Sigmoid colon (tissue), 7 donors: ENCODE data around the gene AIG1. TPM values are rescaled to one million over a fixed set of nuclear protein-coding genes. Genes with fewer than 3 reads are reported as not detected.

Experiments
- DNase-seq: peaks from one replicate; pipeline ENCODE4 v3.0.0-alpha.2; 2019
- H3K27ac ChIP-seq, 4 donors: fragments of 200-600 bp; sonication (generic); one replicate each; pipeline ENCODE4 v1.5.1; 2016 to 2019; ENCODE audit warnings: mild to moderate bottlenecking in 1 of 4
- H3K27me3 ChIP-seq, 3 donors: fragments of 200-600 bp; sonication (generic); one replicate each; pipeline ENCODE4 v1.5.1; 2019; ENCODE audit warnings: mild to moderate bottlenecking in 1 of 3
- H3K36me3 ChIP-seq, 4 donors: fragments of 200-600 bp; sonication (generic); one replicate each; pipeline ENCODE4 v1.5.1; 2016 to 2019
- H3K4me1 ChIP-seq, 4 donors: fragments of 200-600 bp; sonication (generic); one replicate each; pipeline ENCODE4 v1.5.1; 2017 to 2019
- H3K4me3 ChIP-seq, 4 donors: fragments of 200-600 bp; sonication (generic); one replicate each; pipeline ENCODE4 v1.5.1; 2017 to 2019; ENCODE audit warnings: mild to moderate bottlenecking in 2 of 4, moderate library complexity in 1 of 4
- H3K9me3 ChIP-seq, 4 donors: fragments of 200-600 bp in 3 of 4; sonication (generic) in 3 of 4; one replicate each; pipeline versions ENCODE4 v1.5.1 to v1.6.1; 2013 to 2019
- EP300 ChIP-seq, 4 donors: sonication (generic); formaldehyde crosslinking; IDR thresholded peaks; one replicate each; pipeline ENCODE4 v1.6.1; 2017; ENCODE audit warnings: antibody characterized with exemption in 4 of 4
- POLR2A ChIP-seq, 2 donors: fragments of 450-650 bp; IDR thresholded peaks; one replicate each; pipeline ENCODE4 v1.6.1; 2016; ENCODE audit warnings: antibody characterized with exemption in 2 of 2, mild to moderate bottlenecking in 2 of 2, moderate library complexity in 2 of 2
- POLR2AphosphoS5 ChIP-seq, 4 donors: sonication (generic); formaldehyde crosslinking; IDR thresholded peaks; one replicate each; pipeline ENCODE4 v1.6.1; 2017; ENCODE audit warnings: antibody characterized with exemption in 4 of 4
- WGBS, 2 donors: extraction: QIAGEN DNeasy Blood & Tissue Kit; methylation state at CpG; one replicate each; pipeline ENCODE4 v1.1.7; 2013; 5-methylcytosine and 5-hydroxymethylcytosine counted together
- intact Hi-C: fragments of 100-400 bp; cut with DNase I; formaldehyde crosslinking; loops from one replicate; pipeline ENCODE4 v1.15.1; 2023
- polyA plus RNA-seq, 3 donors: library from polyadenylated mRNA; stranded (reverse); fragments of 200-250 nt; gene quantifications; one replicate each; pipeline ENCODE4 v1.2.3, GENCODE V29; 2013
- total RNA-seq, 4 donors: library from RNA; depleted of rRNA; stranded (reverse); fragments of >200 nt; gene quantifications; one replicate each; pipeline ENCODE4 v1.1.0, GENCODE V29; 2016
- TF ChIP-seq, protein P1 (sequence below), 4 experiments: fragments of 450-650 bp in 3 of 4; fragments of 200-600 bp in 1 of 4; IDR thresholded peaks; one replicate each; pipeline ENCODE4 v1.5.1; 2016 to 2019; ENCODE audit warnings: antibody characterized with exemption in 4 of 4, mild to moderate bottlenecking in 3 of 4, moderate library complexity in 2 of 4
- donor health status: healthy with polysubstance abuse.
- donor health status: Bipolar disorder and iron deficiency.
- donor health status: healthy.

Gene AIG1
- total and polyA plus RNA-seq, 7 donors = 10.9 to 30.7 (median 20.6) TPM

DNA sequence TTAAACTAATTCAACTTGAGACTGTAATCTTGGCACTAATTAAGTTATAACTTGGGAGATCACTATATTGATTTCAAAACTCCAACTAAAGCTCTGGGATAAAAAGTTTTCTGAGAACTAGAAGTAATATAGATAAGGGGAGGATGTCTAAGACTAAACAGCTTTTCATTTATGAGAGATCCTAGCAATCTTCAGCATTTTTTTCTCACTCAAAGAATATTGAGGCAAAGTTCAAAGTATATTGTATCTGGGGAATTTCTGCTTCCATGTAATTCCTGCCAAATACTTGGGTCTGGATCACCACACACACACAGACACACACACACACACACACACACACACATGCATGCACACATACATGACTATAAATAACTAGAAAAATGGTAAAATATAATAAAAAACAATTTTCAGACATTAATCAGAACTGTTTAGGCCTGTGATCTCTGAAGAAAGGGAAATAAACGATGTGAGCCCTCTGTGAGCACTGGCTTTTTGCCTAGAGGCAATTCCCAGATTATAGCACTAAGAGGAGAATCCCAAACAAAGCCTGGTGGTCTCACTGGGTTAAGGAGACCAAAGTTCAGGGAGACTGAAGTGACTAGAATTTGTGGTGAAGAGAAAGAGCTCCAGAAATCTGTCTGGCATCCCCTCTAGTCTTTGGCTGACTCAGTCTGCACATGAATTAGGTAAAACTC, 297.0 kb downstream of the AIG1 start:
- DNase-seq = no peak
- WGBS, 2 donors = 5 to 49% methylated on average over 1 of the region's 1 CpG

DNA sequence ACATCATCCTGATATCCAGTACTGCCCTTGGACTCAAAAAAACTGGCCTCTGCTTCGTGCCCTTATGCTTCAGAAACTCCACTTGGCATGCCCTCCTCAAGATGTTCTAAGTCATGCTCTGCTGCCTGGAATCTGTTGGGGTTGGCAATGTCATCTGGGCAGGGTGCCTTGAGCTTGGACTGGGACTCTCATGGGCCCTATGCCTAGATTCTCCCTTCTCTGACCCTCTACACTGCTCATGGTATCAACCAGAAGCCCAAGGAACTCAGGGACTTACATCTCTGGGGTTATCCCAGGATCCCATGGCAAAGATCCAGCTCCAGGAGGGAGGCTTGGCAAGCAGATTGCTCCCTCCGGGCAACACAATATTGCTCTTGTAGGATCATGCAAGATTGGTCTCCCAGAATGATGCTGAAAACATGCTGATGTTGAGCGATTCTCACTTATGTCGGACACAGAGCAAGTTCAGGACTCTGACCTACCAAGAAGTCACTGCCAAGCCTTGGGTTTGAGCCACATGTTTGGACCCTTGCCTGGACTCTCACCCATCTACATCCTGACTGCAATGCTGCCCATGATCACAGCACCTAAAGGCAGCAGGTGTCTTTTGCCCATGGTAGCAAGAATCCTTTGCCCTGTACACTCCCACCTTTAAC, 301.0 kb downstream of the AIG1 start:
- peaks cover 0 to 9% (median 8%) of the 10 kb centered on the region in 4 donors for H3K4me1 ChIP-seq
- H3K36me3 ChIP-seq = no peaks in the 10 kb centered on the region
- TF ChIP-seq EP300 (IDR thresholded peaks at IDR 0.05) = no peak
- TF ChIP-seq, protein P1, sequence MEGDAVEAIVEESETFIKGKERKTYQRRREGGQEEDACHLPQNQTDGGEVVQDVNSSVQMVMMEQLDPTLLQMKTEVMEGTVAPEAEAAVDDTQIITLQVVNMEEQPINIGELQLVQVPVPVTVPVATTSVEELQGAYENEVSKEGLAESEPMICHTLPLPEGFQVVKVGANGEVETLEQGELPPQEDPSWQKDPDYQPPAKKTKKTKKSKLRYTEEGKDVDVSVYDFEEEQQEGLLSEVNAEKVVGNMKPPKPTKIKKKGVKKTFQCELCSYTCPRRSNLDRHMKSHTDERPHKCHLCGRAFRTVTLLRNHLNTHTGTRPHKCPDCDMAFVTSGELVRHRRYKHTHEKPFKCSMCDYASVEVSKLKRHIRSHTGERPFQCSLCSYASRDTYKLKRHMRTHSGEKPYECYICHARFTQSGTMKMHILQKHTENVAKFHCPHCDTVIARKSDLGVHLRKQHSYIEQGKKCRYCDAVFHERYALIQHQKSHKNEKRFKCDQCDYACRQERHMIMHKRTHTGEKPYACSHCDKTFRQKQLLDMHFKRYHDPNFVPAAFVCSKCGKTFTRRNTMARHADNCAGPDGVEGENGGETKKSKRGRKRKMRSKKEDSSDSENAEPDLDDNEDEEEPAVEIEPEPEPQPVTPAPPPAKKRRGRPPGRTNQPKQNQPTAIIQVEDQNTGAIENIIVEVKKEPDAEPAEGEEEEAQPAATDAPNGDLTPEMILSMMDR (IDR thresholded peaks at IDR 0.05) = no peak
- TF ChIP-seq POLR2A (IDR thresholded peaks at IDR 0.05) = no peak
- no peak for TF ChIP-seq POLR2AphosphoS5 (IDR thresholded peaks at IDR 0.05)
- H3K9me3 ChIP-seq = no peaks in the 10 kb centered on the region
- no peaks in the 10 kb centered on the region for H3K27me3 ChIP-seq
- peak overlapping the region in 1 of 4 donors; percentile 22 for H3K27ac ChIP-seq
- no peak for DNase-seq
- WGBS, 2 donors = 84% methylated on average over 4 of the region's 4 CpGs
- intact Hi-C loops = no loop called here
- no peak overlapping the region for H3K4me3 ChIP-seq

More for the DNA sequence above, 297.0 kb downstream of the AIG1 start:
- Histone ChIP-seq H3K36me3 (no peaks in the 10 kb centered on the region), H3K9me3 (peaks cover 0 to 4% (median 0%) of the 10 kb centered on the region in 4 donors), H3K27ac (no peak overlapping the region), H3K27me3 (no peaks in the 10 kb centered on the region), H3K4me1 (peaks cover 0 to 9% (median 8%) of the 10 kb centered on the region in 4 donors), H3K4me3 (no peak overlapping the region)
- TF ChIP-seq EP300 (IDR thresholded peaks at IDR 0.05) (no peak), POLR2AphosphoS5 (IDR thresholded peaks at IDR 0.05) (no peak), POLR2A (IDR thresholded peaks at IDR 0.05) (no peak)
- TF ChIP-seq, protein P1 (IDR thresholded peaks at IDR 0.05) = no peak
- intact Hi-C loops = no loop called here

DNA sequence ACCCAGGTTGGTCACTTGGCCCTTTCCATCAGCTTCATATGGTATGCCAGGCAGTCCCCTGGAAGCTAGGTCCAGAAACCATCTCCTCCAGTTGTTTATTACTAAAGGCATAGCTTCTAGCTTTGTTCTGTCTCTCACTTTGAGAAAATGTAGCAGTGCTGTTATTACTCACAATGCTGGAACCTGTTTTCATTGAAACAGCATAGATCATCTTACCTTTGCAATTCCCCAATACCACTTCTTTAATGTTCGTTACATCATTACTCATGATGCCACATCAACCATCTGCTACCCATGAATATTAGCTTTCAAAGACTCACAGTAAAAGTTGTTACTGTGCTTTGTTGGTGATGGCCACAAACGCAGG, 301.5 kb downstream of the AIG1 start:
- no peak for TF ChIP-seq POLR2AphosphoS5 (IDR thresholded peaks at IDR 0.05)
- no peak for TF ChIP-seq POLR2A (IDR thresholded peaks at IDR 0.05)
- TF ChIP-seq, protein P1 (IDR thresholded peaks at IDR 0.05) = no peak
- TF ChIP-seq EP300 (IDR thresholded peaks at IDR 0.05) = no peak
- H3K27me3 ChIP-seq = no peaks in the 10 kb centered on the region
- 87% methylated on average over 2 of the region's 2 CpGs for WGBS, 2 donors
- H3K4me1 ChIP-seq = peaks cover 0 to 9% (median 8%) of the 10 kb centered on the region in 4 donors
- DNase-seq = no peak
- H3K9me3 ChIP-seq = no peaks in the 10 kb centered on the region
- H3K4me3 ChIP-seq = no peak overlapping the region
- intact Hi-C loops = no loop called here
- no peaks in the 10 kb centered on the region for H3K36me3 ChIP-seq
- H3K27ac ChIP-seq = no peak overlapping the region

DNA sequence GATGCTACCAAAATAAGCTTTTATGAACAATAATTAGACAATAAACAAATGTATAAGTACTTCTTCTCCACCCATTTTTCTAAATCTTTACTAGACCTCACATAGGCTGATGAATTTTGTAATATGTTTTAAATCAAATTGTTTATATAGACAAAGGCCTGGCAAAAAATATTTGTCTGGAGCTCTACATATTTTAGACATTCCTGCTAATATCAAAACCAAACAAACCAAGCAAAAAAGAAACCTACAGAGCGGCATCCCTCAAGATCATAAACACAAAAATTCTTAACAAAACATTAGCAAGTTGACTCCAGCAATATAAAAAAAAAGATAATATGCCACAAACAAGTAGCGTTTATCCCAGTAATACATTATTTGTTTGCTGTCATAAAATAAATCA, 302.6 kb downstream of the AIG1 start:
- Histone ChIP-seq H3K27ac (no peak overlapping the region), H3K4me3 (no peak overlapping the region), H3K27me3 (no peaks in the 10 kb centered on the region), H3K4me1 (peaks cover 0 to 9% (median 8%) of the 10 kb centered on the region in 4 donors), H3K36me3 (no peaks in the 10 kb centered on the region), H3K9me3 (no peaks in the 10 kb centered on the region)
- intact Hi-C loops = no loop called here
- TF ChIP-seq POLR2A (IDR thresholded peaks at IDR 0.05) (no peak), EP300 (IDR thresholded peaks at IDR 0.05) (no peak), POLR2AphosphoS5 (IDR thresholded peaks at IDR 0.05) (no peak)
- TF ChIP-seq, protein P1 (IDR thresholded peaks at IDR 0.05) = no peak
- 87 to 89% methylated on average over 2 of the region's 2 CpGs for WGBS, 2 donors
- no peak for DNase-seq
